GM19324 (cell line): Measurements from ENCODE around the gene CYP17A1.
"Not testable (repeated sequence)": the region's sequence is repeated elsewhere in the genome, so short reads cannot be mapped to it uniquely, and the experiment has no call there.

Experiments
- ATAC-seq: cut with Tn5 transposase; IDR thresholded peaks from one replicate; pipeline ENCODE4 v1.9.1; 2021; ENCODE audit warnings: mild to moderate bottlenecking, moderate library complexity; ENCODE audit not compliant: unreplicated experiment, low FRiP score

CYP17A1 gene, protein sequence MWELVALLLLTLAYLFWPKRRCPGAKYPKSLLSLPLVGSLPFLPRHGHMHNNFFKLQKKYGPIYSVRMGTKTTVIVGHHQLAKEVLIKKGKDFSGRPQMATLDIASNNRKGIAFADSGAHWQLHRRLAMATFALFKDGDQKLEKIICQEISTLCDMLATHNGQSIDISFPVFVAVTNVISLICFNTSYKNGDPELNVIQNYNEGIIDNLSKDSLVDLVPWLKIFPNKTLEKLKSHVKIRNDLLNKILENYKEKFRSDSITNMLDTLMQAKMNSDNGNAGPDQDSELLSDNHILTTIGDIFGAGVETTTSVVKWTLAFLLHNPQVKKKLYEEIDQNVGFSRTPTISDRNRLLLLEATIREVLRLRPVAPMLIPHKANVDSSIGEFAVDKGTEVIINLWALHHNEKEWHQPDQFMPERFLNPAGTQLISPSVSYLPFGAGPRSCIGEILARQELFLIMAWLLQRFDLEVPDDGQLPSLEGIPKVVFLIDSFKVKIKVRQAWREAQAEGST

DNA sequence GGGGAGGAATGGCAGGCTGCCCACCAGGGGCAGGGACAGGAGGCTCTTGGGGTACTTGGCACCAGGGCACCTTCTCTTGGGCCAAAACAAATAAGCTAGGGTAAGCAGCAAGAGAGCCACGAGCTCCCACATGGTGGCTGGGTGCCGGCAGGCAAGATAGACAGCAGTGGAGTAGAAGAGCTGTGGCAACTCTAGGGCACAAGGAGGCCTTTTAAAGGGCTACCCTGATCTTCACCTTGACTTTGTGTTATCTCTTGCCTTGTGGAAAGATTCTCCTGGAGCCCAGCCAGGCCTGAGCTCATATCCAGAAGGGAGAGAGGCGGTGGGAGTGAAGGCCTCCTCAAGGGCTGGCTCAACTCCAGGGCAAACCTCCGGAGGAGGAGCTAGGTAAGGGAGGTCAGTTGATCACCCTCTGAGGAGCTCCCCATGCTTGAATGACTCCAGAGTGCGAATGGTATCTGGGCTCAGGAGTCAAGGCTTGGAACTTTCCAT, at the start of gene CYP17A1:
CYP17A1 (minus strand) TSS at position 184 of the 492 bp plus-strand sequence; CDS start at position 132, 52 bp downstream.
- no peak for ATAC-seq

DNA sequence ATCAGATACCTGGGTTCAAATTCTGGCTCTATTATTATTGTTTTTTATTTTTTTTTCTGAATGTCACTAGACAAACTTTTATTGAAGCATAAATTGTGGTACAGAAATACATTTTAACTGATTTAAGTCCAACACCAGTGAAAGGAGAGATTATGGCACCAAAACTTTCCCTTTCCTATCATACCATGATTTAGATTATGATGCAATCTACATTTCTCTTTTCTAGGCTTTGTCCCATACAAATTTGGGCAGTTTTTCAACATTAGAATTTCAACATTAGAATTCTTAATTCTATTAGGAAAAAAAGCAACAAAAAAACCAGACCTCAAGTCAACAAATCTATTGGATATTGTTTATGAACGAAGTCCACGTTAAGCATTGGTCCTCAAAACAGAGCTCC, 43.0 kb upstream of the CYP17A1 start:
- no peak for ATAC-seq

DNA sequence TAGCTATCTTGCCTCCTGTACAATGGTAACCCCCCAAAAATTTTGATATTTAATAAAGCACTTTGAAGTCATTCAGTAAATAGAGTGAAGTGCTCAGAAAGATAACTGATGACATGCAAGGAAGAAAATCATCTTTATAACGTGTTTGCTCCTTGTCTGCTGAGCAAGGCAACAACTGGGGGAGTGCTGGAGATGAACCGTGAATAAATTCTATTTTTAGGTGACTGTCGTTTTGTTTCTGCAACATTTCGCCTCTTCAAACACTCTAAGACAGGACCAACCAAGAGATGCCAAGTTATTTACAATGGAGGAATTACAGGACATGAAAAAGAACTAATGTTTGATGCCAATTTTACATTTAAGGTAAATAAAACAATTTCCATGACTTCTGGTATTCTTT, 41.4 kb upstream of the CYP17A1 start:
- ATAC-seq = no peak

DNA sequence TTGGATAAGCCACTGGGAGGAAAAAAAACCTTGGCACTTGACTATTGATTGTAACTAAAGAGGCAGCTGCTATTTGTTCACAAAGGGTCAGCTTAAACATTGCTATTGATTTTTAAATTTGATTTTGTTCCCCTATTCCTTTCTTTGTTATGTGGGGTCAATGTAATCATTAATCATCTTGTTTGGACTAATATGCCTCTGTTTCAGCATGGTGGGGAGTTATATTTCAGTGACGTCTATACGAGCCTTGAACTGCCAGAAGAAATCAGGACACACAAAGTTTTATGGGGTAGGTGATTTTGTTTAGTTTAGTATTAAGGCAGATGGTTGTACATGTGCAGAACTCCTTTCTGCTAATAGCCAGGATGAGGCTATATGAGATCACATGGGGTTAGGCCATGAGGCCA, 39.5 kb upstream of the CYP17A1 start:
- ATAC-seq = no peak

DNA sequence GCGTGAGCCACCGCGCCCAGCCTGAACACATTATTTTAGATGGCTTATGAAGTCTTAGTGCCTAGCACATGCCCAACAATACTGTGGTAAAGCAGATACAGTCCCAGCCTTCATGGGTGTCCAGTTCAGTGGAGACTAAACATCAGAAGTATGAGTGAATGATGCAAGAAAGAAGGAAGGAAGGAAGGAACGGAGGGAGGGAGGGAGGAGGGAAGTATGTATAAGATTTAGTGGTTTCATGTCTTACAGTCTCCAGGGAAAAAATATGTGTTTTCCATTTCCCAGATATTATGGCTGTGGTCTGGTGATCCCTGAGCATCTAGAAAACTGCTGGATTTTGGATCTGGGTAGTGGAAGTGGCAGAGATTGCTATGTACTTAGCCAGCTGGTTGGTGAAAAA, 35.0 kb upstream of the CYP17A1 start:
- no peak for ATAC-seq

DNA sequence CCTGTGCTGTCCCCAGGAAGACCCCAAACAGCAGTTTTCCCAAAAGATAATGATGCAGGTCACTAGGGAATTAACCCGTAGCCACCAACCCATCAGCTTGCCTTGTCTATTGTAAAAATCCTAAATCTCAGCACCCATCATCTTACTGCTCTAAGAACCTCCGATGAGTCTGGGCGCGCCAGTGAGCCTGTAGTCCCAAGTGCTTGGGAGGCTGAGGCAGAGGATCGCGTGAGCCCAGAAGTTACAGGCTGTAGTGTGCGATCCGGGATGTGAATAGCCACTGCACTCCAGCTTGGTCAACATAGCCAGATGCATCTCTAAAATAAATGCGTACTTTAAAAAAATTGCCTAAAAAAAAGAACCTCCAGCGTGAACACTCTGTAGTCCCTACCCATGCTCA, 33.0 kb upstream of the CYP17A1 start:
- ATAC-seq = no peak

DNA sequence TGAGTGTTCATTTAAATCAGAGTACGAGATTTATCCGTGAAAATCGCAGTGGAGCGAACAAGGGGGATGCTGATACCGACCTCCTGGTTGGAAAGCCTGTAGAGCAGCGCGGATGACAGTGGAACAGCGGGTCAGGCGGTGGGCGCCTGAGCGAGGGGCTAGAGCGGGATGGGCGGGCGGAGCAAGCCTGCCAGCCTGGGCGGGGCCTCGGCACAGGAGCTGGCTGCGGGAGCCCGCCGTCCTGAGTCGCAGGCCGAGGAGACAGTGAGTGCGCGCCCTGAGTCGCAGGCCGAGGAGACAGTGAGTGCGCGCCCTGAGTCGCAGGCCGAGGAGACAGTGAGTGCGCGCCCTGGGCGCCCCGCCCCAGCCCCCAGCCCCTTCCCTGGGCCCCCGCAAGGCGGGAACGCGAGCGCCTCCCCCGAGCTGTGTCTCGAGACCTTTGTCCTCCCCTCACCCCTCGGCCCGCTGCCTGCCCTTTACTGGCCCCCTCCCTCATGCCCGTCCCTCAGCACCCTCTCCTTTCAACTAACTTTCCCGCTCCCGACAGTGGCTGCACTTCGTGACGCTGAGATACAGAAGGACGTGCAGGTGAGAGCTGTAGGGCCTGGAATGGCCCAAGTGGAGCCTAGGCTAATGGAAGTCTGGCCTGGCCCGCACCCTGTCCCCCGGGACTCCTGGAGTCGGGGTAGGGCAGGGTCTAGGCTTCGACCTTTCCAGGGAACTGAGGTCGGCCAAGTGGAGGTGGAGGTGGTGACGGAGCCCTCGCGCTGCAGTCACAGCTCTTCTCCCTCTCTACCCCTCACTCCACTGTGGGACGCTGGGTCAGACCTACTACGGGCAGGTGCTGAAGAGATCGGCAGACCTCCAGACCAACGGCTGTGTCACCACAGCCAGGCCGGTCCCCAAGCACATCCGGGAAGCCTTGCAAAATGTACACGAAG, 32.3 kb upstream of the CYP17A1 start, which contains the start of gene AS3MT:
AS3MT (plus strand) TSS at position 213 of the 941 bp plus-strand sequence; CDS start at position 336, 123 bp downstream.
- ATAC-seq = no peak

DNA sequence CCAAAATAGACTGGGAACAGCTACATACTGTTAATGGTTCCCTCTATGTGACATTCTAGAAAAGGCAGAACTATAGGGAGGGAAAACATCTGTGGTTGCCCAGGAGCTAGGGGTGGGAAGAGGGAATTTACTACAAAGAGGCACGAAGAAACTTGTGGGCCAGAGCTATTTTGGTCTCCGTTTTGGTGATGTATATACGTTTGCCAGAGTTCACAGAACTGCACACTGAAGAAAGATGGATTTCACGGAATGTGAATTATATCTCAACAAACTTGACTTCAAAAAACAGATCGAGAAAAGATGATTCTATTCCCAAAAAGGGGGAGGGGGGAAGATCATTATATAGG, 31.7 kb upstream of the CYP17A1 start:
- no peak for ATAC-seq

DNA sequence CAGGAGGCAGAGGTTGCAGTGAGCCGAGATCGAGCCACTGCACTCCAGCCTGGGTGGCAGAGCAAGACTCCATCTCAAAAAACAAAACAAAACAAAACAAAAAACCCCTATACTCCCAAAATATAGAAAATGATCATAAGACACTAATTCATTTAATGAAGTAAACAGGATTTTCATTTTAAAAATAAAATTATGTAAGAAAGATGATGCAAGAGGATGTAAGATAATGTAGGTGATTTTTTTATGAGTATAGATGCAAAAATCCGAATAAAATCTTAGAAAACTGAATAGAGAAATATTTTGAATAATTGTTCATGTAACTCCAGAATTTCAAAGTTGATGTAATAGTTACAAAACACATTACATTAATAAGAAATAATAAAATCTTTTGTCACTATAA, 28.4 kb upstream of the CYP17A1 start:
- ATAC-seq = no peak

DNA sequence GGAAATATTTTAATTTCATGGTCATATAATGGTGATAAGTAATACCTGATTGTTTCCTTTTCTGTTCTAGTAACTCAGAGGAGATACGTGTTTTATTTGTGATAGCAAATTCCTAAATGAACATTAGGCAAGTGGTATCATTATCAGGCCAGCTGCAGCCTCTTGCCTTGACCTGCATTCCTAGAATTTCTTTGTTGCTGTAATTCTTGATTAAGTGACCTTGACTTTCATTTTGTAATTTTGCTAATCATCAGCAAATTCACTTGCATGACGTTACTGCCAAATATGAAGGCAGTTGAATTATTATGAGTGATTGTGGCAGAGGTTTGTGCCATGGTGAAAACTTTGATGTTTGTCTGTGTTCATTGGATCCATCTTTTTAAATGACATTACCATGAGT, 26.4 kb upstream of the CYP17A1 start:
- ATAC-seq = no peak

DNA sequence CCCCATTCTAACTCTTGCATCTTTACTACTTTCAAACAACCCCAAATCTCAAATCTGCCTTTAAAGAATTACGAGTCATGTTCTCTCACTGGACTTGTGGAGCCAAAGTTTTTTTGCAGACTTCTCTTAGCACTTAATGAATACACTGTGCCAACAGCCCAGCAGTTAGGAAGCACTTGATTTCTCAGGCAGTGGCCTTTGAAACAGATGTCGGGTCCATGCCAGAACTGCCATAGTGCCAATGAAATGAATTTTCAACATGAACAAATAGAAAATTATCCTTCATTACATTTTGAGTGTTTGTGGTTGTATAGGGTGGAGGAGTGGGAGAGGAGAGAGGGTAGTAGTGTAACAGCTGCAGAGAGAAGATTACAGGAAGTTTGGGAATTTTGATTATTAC, 22.7 kb upstream of the CYP17A1 start:
- no peak for ATAC-seq

DNA sequence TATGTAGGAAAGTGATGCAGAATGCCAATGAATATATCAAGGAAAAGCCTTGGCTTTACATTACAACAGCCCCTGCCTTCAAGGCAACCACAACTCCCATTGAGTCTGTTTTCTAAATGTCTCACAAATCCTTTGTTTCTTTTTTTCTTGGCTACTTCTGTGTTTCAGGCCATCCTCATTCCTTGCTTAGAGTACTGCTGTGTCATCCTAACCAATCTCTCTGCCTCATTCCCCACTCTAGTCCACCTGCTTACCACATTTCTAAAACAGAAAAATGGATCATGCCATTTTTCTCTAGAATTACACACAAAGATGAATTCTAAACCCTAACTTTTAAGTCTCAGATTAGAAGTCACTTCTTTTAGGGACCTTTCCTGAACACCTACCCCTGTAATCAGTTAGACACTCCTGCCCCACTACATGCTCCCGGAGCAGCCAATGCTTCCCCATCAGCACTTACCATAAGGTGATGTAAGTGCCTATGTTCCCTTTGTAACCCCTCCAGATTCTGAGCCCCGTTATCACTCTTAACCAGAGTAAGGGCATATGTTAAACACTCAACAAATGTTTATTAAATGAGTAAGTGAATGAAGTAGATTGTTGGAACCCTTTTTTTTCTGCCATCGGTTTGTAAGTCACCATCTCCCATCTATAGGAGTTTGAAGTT, 19.7 kb upstream of the CYP17A1 start:
- no peak for ATAC-seq

DNA sequence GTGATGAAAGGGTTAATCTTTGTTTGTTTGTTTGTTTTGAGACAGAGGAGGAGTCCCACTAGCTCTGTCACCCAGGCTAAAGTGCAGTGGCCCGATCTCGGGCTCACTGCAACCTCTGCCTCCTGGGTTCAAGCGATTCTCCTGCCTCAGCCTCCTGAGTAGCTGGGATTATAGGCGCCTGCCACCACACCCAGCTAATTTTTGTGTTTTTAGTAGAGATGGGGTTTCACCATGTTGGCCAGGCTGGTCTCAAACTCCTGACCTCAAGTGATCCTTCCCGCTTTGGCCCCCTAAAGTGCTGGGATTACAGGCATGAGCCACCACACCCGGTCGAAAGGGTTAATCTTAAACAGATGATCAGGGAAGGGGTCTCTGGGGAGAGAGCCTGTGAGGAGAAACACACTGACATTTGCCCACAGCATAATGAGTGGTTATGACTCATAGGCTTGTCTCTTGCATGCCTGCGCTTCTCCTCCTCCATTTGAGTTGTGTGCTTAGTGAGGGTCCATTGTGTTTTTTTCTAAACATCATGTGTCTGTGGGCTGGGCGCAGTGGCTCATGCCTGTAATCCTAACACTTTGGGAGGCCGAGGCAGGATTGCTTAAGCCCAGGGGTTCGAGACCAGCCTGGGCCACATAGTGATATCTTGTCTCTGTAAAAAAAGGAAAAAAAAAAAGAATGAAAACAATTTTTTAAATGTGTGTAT, 18.7 kb upstream of the CYP17A1 start:
- ATAC-seq = not testable (repeated sequence)

DNA sequence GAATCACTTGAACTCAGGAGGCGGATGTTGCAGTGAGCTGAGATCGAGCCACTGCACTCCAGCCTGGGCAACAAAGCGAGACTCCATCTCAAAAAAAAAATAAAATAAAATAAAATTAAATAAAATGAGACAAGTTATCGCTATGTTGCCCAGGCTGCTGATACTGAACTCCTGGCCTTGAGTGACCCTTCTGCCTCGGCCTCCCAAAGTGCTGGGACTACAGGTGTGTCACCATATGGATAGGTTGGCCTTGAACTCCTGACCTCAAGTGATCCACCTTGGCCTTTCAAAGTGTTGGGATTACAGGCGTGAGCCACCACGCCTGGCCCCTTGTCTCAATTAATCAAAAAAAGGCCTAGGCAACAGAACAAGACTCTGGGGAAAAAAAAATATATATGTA, 16.0 kb upstream of the CYP17A1 start:
- not testable (repeated sequence) for ATAC-seq

DNA sequence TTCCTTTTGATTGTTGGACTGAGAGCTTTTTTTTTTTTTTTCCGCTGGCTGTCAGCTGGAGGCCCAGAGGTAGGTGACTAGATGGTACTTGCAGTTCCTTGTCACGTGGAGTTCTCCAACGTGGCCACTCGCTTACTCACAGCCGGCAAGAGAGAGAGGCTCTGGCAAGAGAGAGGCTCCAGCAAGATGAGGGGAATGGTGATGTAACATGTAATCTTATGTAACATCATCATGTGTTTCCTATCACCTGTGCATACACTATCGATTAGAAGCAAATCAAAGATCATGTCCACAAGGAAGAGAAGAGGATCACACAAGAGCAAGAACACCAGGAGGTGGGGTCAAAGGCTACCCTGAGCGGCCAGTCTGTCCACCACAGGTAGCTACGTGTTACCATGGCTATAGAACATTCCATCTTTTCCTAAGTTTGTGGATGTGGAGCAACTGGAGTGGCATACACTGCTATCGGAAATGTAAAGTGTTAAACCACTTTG, 12.9 kb upstream of the CYP17A1 start:
- ATAC-seq = no peak

DNA sequence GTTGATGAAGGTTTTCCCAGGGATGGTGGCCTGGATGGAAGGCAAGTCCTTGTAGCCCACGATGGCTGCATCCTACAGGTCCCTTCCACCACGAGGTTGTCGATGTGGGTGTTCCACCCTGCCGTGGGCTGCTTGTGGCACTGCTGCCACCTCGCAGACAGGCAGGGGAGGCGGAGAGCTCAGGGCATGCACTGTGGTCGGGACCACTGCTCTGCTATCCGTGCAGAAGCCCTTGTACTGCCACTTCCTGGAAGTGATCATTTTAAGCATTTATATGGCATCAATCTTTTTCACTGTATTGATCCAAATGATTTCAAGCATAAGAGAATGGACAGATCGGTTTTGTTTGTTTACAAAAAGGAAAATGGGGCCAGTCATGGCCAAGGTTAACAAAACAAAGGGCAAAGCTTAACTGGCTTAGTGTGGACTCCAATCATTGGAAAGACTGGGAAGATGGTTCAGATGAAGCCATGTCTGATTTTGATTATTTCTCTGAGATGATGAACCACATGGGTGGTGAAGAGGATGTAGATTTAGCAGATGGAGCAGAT, 8.2 kb upstream of the CYP17A1 start:
- ATAC-seq = no peak

DNA sequence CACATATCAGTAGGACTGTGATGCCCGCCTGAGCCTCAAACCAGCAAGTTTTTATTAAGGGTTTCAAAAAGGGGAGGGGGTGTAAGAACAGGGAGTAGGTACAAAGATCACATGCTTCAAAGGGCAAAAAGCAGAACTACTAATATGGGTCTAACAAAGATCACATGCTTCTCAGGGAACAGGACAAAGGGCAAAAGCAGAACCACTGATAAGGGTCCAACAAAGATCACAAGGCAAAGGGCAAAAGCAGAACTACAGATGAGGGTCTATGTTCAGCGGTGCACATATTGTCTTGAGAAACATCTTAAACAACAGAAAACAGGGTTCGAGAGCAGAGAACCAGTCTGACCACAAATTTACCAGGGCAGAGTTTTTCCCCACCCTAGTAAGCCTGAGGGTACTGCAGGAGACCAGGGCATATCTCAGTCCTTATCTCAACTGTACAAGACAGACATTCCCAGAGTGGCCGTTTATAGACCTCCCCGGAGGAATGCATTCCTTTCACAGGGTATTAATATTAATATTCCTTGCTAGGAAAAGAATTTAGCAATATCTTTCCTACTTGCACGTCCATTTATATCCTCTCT, 7.1 kb upstream of the CYP17A1 start:
- not testable (repeated sequence) for ATAC-seq

DNA sequence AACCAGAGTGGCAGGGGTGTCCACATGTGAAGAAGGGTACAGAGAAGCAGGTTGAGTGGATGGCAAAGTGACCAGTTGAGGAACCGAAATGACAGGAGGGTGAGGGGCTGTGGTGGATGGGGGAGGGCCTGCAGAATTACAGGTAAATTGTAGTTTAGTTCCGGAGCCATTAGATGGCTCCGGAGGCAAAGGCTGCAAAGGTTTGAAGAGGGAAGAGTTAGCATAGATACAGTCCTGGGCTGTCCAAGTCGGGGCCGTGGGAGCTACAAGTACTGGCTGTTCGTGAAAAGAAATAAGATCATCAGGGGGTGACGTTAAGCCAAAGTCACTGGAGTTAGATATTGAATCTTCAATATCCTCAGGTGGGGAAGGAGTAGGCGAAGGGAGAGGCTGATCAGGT, 5.9 kb upstream of the CYP17A1 start:
- not testable (repeated sequence) for ATAC-seq

DNA sequence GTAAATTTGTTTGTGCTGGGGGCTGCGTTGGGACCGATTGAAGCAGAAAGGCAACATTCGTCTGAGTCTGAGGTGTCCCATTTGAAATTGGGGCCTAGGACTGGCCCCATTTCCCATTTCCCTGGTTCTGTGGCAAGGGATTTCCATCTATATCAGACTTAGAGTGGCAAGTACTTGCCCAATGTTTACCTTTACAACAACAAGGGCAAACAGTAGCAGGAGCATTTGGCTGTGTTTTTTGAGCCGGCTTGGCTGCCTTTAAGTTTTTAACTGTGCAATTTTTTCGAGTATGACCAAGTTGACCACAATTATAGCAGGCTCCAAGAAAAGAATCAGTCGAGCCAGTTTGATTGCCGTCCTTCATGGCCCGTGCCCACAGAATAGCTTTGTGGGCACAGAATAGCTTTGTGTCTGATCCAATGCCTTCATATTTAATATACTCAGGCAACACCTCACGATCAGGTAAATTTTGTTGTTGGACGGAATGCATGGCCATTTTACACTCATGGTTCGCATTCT, 4.7 kb upstream of the CYP17A1 start:
- no peak for ATAC-seq
